ENCODE results near the gene PLOD3. TPM values are rescaled to one million over a fixed set of nuclear protein-coding genes. Genes with fewer than 3 reads are reported as not detected.

Gene PLOD3
- total RNA-seq, 2 experiments from 2014 or later = 9.2 to 30.5 TPM

DNA sequence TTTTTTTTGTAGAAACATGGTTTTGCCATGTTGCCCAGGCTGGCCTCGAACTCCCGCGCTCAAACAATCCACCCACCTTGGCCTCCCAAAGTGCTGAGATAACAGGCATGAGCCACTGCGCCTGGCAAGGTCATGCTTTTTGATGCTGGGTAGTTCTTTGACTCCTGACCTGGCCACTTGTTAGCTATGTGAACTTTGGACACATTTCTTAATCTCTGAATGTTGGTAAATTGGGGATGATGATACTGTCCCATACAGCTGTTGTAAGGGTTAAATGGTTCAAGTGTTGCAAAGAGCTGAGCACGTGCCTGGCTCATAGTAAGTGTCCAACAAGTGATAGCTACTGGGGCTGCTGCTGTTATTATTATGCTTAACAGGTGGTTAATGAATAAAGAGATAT lies 2.9 kb upstream of the PLOD3 start:
- Histone ChIP-seq H3K4me3 (ENCODE audit: low read depth, low read length, poor library complexity, severe bottlenecking) (no peak overlapping the region), H3K27ac (ENCODE audit: low read depth, low read length, poor library complexity, severe bottlenecking) (no peak overlapping the region), H3K9me2 (ENCODE audit: insufficient read depth, low read length) (no peaks in the 10 kb centered on the region), H4K20me1 (ENCODE audit: insufficient read depth, low read length) (no peaks in the 10 kb centered on the region), H3K36me3 (ENCODE audit: insufficient read depth, low read length) (peaks cover 18% of the 10 kb centered on the region), H3K9me3 (ENCODE audit: low read length) (no peaks in the 10 kb centered on the region), H2AFZ (ENCODE audit: low read length) (no peak overlapping the region), H3K4me1 (ENCODE audit: insufficient read depth, low read length, poor library complexity, severe bottlenecking) (peaks cover 18% of the 10 kb centered on the region), H3K79me2 (ENCODE audit: insufficient read depth, low read depth, low read length) (no peaks in the 10 kb centered on the region), H3K4me2 (ENCODE audit: low read length) (no peak overlapping the region)
- DNase-seq (ENCODE audit: low spot score) = no peak
- intact Hi-C loops (cut with micrococcal nuclease; ENCODE audit: unreplicated experiment) = no loop called here
- BruUV-seq (replicated peaks) = no TSS peak
- ChIA-PET POLR2A (interaction anchor here (0.6 to 0.7 kb wide), 3 partner anchors 20 to 413 kb away, joined by 3 to 7 read pairs (median 5); partner anchors contain the start of gene MOGAT3), CTCF (ENCODE audit: unreplicated experiment) (no interaction called here)
- TF ChIP-seq, protein P1, sequence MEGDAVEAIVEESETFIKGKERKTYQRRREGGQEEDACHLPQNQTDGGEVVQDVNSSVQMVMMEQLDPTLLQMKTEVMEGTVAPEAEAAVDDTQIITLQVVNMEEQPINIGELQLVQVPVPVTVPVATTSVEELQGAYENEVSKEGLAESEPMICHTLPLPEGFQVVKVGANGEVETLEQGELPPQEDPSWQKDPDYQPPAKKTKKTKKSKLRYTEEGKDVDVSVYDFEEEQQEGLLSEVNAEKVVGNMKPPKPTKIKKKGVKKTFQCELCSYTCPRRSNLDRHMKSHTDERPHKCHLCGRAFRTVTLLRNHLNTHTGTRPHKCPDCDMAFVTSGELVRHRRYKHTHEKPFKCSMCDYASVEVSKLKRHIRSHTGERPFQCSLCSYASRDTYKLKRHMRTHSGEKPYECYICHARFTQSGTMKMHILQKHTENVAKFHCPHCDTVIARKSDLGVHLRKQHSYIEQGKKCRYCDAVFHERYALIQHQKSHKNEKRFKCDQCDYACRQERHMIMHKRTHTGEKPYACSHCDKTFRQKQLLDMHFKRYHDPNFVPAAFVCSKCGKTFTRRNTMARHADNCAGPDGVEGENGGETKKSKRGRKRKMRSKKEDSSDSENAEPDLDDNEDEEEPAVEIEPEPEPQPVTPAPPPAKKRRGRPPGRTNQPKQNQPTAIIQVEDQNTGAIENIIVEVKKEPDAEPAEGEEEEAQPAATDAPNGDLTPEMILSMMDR (conservative IDR thresholded peaks at IDR 0.05; ENCODE audit: low read length) = no peak
- TF ChIP-seq EZH2phosphoT487 (IDR thresholded peaks at IDR 0.05; ENCODE audit: borderline replicate concordance, low read depth, low read length) = no peak

DNA sequence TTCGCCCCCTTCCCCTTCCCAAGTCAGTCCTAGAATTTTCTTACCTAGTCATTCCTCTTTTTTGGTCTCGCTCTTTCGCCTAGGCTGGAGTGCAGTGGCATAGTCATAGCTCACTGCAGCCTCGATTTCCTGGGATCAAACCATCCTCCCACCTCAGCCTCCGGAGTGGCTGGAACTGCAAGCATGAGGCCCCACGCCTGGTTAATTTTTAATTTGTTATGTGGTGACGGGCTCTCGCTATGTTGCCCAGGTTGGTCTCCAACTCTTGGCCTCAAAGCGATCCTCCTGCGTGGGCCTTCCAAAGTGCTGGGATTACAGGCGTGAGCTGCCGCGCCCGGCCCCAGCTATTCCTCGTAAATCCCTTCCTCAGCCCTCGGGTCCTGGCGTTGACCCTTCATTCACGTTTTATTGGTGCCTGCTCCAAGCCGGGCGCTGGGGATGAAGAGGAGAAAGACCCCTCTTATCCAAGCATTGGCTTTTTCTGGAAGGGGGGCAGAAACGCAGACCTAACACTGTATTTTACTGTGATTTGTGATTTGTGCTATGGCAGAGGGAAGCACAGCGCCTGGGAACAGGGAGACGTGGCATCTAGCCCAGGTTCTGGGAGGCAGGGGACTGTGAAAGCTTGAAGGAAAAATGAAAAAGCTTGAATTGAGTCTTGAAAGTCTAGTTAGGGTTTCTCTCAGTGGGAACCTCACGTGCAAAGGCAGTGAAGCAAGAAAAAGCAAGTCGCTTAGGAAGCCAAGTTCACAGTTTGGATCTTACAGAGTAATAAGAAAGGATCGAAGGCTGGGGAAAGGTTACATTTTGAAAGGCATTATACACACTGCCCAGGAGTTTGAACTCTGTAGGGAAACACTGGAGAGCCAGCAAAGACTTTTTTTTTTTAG lies 1.1 kb upstream of the PLOD3 start:
- Histone ChIP-seq H3K4me1 (ENCODE audit: insufficient read depth, low read length, poor library complexity, severe bottlenecking) (peaks cover 18% of the 10 kb centered on the region), H2AFZ (ENCODE audit: low read length) (peak overlapping the region; percentile 98), H3K4me2 (ENCODE audit: low read length) (peak overlapping the region; percentile 100), H3K4me3 (ENCODE audit: low read depth, low read length, poor library complexity, severe bottlenecking) (peak overlapping the region; percentile 95), H3K36me3 (ENCODE audit: insufficient read depth, low read length) (peaks cover 3% of the 10 kb centered on the region), H4K20me1 (ENCODE audit: insufficient read depth, low read length) (no peaks in the 10 kb centered on the region), H3K79me2 (ENCODE audit: insufficient read depth, low read depth, low read length) (no peaks in the 10 kb centered on the region), H3K27ac (ENCODE audit: low read depth, low read length, poor library complexity, severe bottlenecking) (no peak overlapping the region), H3K9me3 (ENCODE audit: low read length) (no peaks in the 10 kb centered on the region), H3K9me2 (ENCODE audit: insufficient read depth, low read length) (no peaks in the 10 kb centered on the region)
- intact Hi-C loops (cut with micrococcal nuclease; ENCODE audit: unreplicated experiment) = loop anchor here (2.0 kb wide), 1 partner anchor 26 kb away; the partner anchor contains the start of gene FIS1
- BruUV-seq (replicated peaks) = TSS peak; percentile 88
- TF ChIP-seq, protein P1 (conservative IDR thresholded peaks at IDR 0.05; ENCODE audit: low read length) = no peak
- TF ChIP-seq EZH2phosphoT487 (IDR thresholded peaks at IDR 0.05; ENCODE audit: borderline replicate concordance, low read depth, low read length) = no peak
- POLR2A ChIA-PET = interaction anchor here (0.6 to 1.5 kb wide), 10 partner anchors 14 to 640 kb away, joined by 3 to 6 read pairs (median 4); partner anchors contain the start of gene FIS1
- DNase-seq (ENCODE audit: low spot score) = no peak
- CTCF ChIA-PET (ENCODE audit: unreplicated experiment) = interaction anchor here (1.1 kb wide), 1 partner anchor 25 kb away, joined by 6 read pairs; no protein-coding TSS in a partner anchor
